Large intestine (tissue), 3 donors: ENCODE data around the gene PNLIPRP2. TPM values are rescaled to one million over a fixed set of nuclear protein-coding genes. Genes with fewer than 3 reads are reported as not detected.

ENCODE experiments used
- DNase-seq, 2 donors: peaks; one replicate each; pipeline versions ENCODE4 v3.0.0 to v3.0.0-alpha.2; 2013
- H3K27ac ChIP-seq: one replicate; pipeline ENCODE4 v1.5.1; 2013; ENCODE audit warnings: low read length
- H3K27me3 ChIP-seq: 2 replicates; pipeline ENCODE4 v1.6.1; 2013; ENCODE audit warnings: low read length; ENCODE audit not compliant: control insufficient read depth, insufficient read depth
- H3K36me3 ChIP-seq: 2 replicates; pipeline ENCODE4 v1.6.1; 2013; ENCODE audit warnings: low read length; ENCODE audit not compliant: control insufficient read depth, insufficient read depth
- H3K4me1 ChIP-seq: one replicate; pipeline ENCODE4 v1.6.1; 2013; ENCODE audit warnings: low read length; ENCODE audit not compliant: control insufficient read depth, insufficient read depth
- H3K4me3 ChIP-seq: one replicate; pipeline ENCODE4 v1.5.1; 2013; ENCODE audit warnings: low read length
- H3K9me3 ChIP-seq: one replicate; pipeline ENCODE4 v1.6.1; 2013; ENCODE audit warnings: mild to moderate bottlenecking, low read depth, low read length, moderate library complexity; ENCODE audit not compliant: control insufficient read depth
- WGBS: methylation state at CpG from one replicate; pipeline ENCODE4 v1.1.5; 2013; ENCODE audit warnings: low lambda C conversion rate; ENCODE audit not compliant: insufficient coverage; 5-methylcytosine and 5-hydroxymethylcytosine counted together
- polyA plus RNA-seq: library from polyadenylated mRNA; unstranded; fragments of 120-200 nt; gene quantifications from one replicate; pipeline ENCODE4 v1.2.1, GENCODE V29; 2013

Gene PNLIPRP2
- polyA plus RNA-seq, 1 donor: 11.9 TPM

DNA sequence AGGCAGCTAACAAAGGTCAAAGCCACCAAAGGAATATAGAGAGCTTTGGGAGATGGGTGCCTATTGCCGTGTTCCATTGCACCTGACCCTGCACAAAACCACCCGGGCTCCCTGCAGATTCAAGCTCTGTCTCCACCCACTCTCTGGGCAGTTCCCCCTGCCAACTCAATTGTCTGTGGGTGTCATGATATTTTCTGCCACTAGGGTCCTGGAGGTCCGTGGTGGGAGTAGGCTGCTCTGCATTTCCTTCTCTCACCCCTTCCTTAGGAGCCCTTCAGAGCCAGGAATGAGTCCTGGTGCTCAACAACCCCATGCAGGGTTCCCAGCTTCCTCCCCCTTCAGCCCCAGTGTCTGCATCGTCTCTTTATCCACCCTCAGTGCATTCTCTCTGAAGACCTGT is 34.1 kb downstream of the PNLIPRP2 start:
- 17% methylated on average over 1 of the region's 4 CpGs for WGBS
- Histone ChIP-seq H3K4me1 (no peaks in the 10 kb centered on the region), H3K9me3 (no peaks in the 10 kb centered on the region), H3K4me3 (no peak overlapping the region), H3K36me3 (no peaks in the 10 kb centered on the region), H3K27me3 (no peaks in the 10 kb centered on the region), H3K27ac (no peak overlapping the region)
- DNase-seq: no peak

DNA sequence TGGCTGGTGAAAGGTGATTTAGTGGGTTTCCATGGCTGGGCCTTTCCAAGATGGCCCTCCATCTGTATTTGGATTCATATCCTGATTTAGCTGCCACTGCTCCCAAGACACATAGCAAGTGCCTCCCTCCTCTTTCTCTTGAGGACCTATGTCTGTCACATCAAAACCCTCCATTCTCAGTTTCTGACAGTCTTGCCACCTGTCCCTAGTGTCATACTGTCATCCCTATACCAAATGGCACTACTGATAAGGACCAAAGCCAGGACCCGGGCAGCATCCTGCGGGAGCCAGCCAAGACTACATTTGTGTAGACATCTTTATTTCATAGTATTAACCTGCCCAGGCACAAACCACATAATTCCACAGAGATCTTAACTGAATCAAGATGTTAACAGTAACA is 34.8 kb downstream of the PNLIPRP2 start:
- no CpG with 5 or more reads among the region's 2 CpGs for WGBS
- H3K9me3 ChIP-seq: no peaks in the 10 kb centered on the region
- H3K27me3 ChIP-seq: no peaks in the 10 kb centered on the region
- DNase-seq: no peak
- no peak overlapping the region for H3K4me3 ChIP-seq
- H3K36me3 ChIP-seq: no peaks in the 10 kb centered on the region
- no peak overlapping the region for H3K27ac ChIP-seq
- no peaks in the 10 kb centered on the region for H3K4me1 ChIP-seq

DNA sequence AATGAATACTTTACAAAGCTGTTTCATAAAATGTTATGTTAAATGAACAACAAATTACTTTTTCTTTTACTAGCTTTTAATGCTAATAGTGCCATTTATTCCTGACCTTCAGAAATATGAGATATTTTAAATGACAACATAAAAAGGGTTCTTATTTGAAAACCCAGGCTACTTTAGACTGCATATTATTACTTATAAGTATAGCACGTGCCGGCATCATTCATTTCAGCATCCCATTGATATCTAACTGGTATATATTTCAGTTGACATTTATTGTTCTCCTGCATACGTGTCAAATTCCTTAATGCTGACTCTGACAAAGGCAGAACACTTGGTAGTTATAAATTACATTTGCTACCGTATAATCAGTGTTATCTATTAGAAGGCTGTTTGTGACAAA is 35.3 kb downstream of the PNLIPRP2 start:
- WGBS: 90% methylated on average over 3 of the region's 4 CpGs
- Histone ChIP-seq H3K27ac (no peak overlapping the region), H3K4me3 (no peak overlapping the region), H3K9me3 (no peaks in the 10 kb centered on the region), H3K27me3 (no peaks in the 10 kb centered on the region), H3K36me3 (no peaks in the 10 kb centered on the region), H3K4me1 (no peaks in the 10 kb centered on the region)
- DNase-seq: no peak

DNA sequence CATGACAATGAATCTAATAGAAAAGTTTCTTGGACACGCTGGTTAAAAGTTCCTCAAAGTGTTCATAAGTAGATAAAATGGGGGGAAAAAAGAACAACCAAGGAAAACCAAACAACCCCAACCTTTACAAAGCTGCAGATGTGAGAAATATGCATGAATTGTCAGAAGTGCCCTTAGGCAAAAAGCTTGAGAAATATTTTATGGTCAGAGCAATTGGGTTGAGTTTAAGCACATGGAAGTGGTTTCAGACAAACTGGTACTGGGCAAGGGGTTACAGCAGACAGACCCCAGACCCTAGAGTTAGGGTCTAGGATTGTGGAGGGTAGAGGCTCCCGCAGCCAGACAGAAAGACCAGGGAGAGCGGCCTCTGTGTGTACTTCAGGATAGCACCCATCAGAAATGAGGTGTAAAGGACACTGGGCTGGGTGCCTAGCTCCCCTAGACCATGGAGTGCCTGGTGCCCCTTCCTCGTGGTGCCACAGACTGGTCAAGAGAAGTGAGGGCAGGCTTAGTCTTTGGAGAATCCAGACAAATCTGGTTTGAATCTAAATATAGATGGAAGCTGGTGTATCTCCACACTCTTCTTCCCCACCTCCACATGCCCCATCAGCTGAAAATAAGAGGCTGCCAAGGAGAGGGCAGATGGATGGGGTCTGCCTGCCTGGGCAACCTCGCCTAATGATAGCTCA is 37.3 kb downstream of the PNLIPRP2 start:
- Histone ChIP-seq H3K27me3 (no peaks in the 10 kb centered on the region), H3K36me3 (no peaks in the 10 kb centered on the region), H3K4me1 (no peaks in the 10 kb centered on the region), H3K4me3 (no peak overlapping the region), H3K9me3 (no peaks in the 10 kb centered on the region), H3K27ac (no peak overlapping the region)
- no peak for DNase-seq
- 80% methylated on average over 1 of the region's 5 CpGs for WGBS

DNA sequence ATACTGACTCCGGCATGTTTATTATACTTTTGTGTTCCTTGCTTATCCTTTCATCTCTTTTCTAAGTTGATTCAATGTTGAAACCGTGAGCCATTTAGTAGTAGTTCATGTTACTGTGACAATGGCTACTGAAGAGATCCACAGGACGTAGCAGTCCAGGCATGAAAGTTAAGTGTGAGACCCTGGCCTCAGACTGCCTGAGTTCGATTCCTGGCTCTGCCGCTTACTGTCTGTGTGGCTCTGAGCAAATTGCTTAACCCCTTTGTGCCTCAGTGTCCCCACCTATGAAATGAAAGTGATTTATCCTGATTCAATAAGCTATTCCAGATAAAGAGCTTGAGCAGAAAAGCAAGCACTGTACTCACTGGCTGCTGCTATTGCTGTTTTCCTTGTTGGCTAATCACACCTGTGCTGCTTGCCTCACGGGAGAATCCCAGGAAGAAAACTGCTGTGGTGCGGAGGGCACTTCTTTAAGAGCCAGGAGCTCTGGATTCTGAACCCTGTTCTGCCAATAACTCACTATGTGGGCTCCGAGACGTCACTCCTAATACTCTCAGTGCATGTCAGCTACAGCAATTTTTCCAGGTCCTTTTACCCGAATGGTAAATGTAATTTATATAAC is 38.4 kb downstream of the PNLIPRP2 start:
- 81% methylated on average over 4 of the region's 10 CpGs for WGBS
- H3K27me3 ChIP-seq: no peaks in the 10 kb centered on the region

DNA sequence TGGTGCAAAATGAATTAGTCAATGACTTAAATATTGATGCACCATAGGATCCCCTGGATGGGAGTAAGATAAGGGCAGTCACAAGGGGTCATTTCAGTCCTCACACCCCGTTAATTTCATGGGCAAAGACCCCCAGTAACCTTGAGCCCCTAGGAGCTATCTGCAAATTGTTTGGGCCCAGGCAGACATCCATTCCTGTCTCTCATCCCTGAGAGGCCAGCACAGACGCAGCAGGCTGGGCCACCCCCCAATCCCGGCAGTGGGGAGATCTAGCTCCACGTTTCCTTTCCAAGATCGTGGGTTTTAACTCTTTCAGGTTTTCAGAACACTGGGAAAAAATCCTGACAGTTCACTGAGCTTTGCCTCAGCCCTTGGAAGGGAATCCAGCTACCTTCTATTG is 40.1 kb downstream of the PNLIPRP2 start:
- H3K4me1 ChIP-seq: no peaks in the 10 kb centered on the region
- H3K27me3 ChIP-seq: no peaks in the 10 kb centered on the region
- no peak overlapping the region for H3K4me3 ChIP-seq
- no CpG with 5 or more reads among the region's 5 CpGs for WGBS
- DNase-seq: no peak
- H3K36me3 ChIP-seq: no peaks in the 10 kb centered on the region
- no peak overlapping the region for H3K27ac ChIP-seq
- H3K9me3 ChIP-seq: no peaks in the 10 kb centered on the region

More for the DNA sequence above, 38.4 kb downstream of the PNLIPRP2 start:
- no peaks in the 10 kb centered on the region for H3K4me1 ChIP-seq
- no peaks in the 10 kb centered on the region for H3K36me3 ChIP-seq
- no peak for DNase-seq
- no peaks in the 10 kb centered on the region for H3K9me3 ChIP-seq
- no peak overlapping the region for H3K4me3 ChIP-seq
- H3K27ac ChIP-seq: no peak overlapping the region

DNA sequence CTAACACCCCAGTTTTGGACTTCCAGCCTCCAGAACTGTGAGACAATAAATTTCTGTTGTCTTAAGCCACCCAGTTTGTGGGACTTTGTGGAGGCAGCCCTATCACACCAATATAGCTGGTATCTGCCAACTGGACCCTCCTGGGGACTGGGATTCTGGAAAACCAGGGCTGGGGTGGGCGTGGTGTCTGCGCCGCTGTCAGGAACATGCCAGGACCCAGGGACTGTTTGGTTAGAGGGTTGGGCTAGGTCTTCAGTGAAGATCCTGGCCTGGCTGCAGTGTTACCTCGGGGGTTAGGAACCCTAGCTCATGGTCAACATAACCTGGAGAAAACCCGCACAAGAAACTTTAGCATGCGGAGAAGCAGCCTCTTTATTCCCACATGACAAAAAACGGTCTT is 42.6 kb downstream of the PNLIPRP2 start:
- Histone ChIP-seq H3K9me3 (no peaks in the 10 kb centered on the region), H3K4me1 (no peaks in the 10 kb centered on the region), H3K36me3 (no peaks in the 10 kb centered on the region), H3K27me3 (no peaks in the 10 kb centered on the region), H3K4me3 (no peak overlapping the region), H3K27ac (no peak overlapping the region)
- DNase-seq: no peak
- WGBS: 88% methylated on average over 1 of the region's 7 CpGs

DNA sequence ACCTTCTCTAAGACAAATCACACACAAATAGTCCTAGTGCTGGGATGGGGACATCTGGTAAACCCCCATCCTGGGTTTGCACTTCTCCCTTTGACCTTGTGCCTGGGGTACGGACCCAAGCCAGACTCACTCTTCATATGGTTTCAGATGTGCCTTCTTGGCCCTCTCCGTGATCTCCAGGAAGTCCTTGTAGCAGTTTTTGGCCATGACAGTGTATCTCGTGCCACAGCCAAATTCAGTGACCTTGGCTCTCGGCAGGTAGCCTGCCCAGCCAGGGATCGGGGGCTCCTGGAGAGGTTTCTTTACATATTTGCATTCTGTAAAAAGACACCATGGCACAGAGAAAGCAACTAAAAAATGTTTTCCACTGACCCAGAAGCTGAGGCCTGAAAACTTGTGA is 43.9 kb downstream of the PNLIPRP2 start:
- Histone ChIP-seq H3K36me3 (no peaks in the 10 kb centered on the region), H3K27ac (no peak overlapping the region), H3K4me3 (no peak overlapping the region), H3K27me3 (no peaks in the 10 kb centered on the region), H3K4me1 (no peaks in the 10 kb centered on the region), H3K9me3 (no peaks in the 10 kb centered on the region)
- no peak for DNase-seq
- WGBS: 100% methylated on average over 2 of the region's 5 CpGs

DNA sequence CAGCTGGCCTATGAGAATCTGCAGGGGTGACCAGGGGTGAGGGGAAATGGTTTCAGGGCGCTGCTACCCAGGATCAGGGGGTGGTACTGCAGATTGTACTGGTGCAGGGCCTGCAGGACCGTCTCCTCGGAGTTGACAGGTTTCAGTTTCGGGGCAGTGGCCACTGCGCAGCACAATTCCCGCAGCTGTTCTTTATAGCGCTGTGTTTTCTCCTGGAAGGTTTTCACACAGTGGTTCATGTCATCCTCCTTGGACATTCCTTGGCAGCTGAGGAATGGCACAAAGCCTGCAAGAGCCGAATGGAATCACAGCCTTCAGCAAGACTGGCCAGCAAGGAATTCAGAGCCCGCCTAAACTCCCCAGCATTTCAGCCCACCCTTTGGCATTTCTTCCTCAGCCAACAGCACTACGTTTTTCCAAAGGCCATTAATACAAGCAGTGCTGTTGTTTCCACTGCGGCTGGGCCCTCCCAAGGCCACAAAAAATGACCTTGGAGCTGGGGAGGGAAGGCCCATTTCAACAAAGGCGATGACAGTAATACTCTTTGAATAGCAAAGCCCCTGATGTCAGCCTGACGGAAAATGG is 44.9 kb downstream of the PNLIPRP2 start:
- H3K4me3 ChIP-seq: no peak overlapping the region
- no CpG with 5 or more reads among the region's 13 CpGs for WGBS
- no peaks in the 10 kb centered on the region for H3K27me3 ChIP-seq
- peaks cover 4% of the 10 kb centered on the region for H3K4me1 ChIP-seq
- no peak for DNase-seq
- no peak overlapping the region for H3K27ac ChIP-seq
- H3K9me3 ChIP-seq: no peaks in the 10 kb centered on the region
- H3K36me3 ChIP-seq: no peaks in the 10 kb centered on the region

DNA sequence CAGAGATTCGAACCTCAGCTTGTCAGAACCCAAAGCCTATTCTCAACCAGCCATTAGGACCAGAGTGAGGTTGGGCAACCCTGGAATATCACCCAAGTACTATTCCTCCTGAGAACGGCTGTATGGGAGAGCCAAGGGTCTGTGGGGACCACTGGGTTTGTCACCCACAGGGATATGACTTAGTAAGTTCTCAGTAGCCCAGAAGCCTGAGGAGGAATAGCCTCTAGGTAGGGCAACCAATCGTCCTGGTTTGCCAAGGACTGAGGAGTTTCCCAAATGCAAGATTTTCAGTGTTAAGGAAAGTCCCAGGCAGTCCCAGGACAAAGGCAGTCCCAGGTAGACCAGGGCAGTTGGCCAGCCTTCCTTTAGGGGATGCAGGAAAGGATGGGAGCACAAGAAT is 46.7 kb downstream of the PNLIPRP2 start:
- no CpG with 5 or more reads among the region's 3 CpGs for WGBS

More for the DNA sequence above, 46.7 kb downstream of the PNLIPRP2 start:
- H3K27me3 ChIP-seq: no peaks in the 10 kb centered on the region
- DNase-seq: no peak
- no peaks in the 10 kb centered on the region for H3K36me3 ChIP-seq
- peaks cover 5% of the 10 kb centered on the region for H3K4me1 ChIP-seq
- no peak overlapping the region for H3K27ac ChIP-seq
- H3K4me3 ChIP-seq: no peak overlapping the region
- H3K9me3 ChIP-seq: no peaks in the 10 kb centered on the region
